GM19468 (cell line): ENCODE data around the gene RAB20.
"Not testable (repeated sequence)": the region's sequence is repeated elsewhere in the genome, so short reads cannot be mapped to it uniquely, and the experiment has no call there.

Experiments used
- ATAC-seq: cut with Tn5 transposase; IDR thresholded peaks from one replicate; pipeline ENCODE4 v1.9.1; 2021; ENCODE audit warnings: mild to moderate bottlenecking, moderate library complexity, moderate number of reproducible peaks; ENCODE audit not compliant: unreplicated experiment; ENCODE audit errors: extremely low read depth

Gene RAB20

DNA sequence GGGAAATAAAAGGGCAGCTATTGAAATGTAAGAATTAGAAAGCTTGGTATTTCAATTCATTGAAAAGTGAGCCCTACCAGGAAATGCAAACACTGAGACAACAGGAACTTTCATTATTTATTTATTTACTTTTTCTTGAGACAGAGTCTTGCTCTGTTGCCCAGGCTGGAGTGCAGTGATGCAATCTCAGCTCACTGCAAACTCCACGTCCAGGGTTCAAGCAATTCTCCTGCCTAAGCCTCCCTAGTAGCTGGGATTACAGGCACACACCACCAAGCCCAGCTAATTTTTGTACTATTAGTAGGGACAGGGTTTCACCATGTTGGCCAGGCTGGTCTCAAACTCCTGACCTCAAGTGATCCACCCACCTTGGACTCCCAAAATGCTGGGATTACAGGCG is 29.3 kb downstream of the RAB20 start:
- not testable (repeated sequence) for ATAC-seq

DNA sequence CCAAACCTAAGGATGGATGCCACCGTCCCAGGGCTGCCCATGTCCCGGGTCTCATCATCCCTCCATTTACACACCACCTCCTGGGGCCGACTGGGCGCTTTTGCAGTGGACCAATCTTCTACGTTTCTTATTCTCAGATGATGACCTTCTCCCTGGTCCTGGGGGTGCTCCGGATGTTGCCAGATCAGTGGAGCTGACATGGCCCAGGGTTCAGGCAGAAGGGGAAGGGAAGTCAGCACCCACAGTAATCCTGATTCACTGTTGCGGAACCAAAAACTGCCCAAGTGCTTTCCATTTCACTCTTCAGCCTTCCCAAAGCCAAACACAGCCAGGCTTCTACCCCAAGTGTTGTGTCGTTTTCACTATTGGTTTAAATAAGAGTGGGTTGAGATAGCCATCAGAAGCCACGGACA is 29.8 kb downstream of the RAB20 start:
- no peak for ATAC-seq

DNA sequence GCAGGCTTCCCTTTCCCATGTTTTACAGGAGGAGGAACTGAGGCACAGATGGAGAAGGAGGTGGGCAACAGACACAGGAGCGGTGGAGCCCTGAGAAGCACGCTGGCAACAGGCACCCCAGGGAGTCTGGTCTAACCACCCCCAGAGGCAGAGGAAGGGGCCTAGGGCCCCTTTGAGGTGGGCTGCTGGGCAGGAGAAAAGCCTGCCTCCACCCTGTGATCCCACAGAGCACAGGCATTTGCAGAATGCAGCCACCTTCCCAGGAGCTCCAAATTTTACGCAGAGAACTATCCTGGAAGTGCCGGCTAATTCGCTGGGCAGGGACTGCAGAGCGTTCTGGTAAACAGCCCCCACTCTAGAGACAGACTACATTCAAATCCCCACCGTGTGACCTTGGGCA is 30.4 kb downstream of the RAB20 start:
- ATAC-seq, result no peak

DNA sequence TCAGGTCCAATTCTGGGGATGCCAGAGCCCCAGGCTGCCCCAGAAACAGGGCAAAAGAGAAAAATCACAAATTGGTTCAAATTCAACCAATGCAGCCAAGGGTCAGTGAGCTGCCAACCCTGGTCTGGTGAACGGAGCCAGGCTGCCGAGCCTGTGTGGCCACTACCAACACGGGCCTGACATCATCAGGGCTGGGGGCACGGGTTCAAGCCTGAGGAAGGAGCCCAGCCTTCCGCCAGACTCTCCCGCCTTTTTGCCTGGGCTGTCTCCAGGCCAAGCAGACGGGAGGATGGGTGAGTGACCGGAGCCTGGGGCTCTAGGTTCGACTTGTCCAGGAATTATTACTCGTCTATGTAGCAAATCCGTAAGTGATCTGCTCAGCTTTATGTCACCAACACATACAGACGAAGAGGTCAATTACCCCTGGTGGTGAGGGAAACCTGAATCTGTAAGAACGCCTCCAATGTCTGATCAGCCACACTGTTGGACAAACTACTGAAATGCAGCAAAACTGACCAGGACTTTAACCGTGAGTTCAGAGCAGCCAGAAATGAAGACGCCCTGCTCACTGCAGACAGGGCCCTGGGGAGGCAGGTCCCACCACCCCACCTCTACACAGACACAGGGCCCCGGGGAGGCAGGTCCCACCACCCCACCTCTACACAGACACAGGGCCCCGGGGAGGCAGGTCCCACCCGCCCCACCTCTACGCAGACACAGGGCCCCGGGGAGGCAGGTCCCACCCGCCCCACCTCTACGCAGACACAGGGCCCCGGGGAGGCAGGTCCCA is 31.8 kb downstream of the RAB20 start:
- ATAC-seq, result no peak

DNA sequence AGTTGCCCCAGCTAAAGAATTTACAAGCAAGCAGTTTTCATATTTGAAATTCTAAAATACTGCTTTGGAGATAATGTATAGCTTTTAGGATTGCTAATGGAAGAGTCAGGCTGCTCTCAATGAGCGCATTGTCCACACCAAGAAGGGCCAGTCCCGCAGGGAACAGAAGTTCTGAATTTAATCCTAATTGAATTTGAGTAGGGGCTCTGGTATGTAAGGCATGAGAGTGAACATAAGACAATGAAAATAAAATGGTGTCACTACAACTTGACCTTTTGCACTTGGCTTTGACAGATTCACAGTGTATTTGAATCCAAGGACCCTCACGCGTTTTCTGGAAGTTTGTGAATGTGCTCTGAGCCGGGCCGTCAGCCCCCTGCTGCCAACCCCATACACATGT is 32.6 kb downstream of the RAB20 start:
- ATAC-seq, result no peak

DNA sequence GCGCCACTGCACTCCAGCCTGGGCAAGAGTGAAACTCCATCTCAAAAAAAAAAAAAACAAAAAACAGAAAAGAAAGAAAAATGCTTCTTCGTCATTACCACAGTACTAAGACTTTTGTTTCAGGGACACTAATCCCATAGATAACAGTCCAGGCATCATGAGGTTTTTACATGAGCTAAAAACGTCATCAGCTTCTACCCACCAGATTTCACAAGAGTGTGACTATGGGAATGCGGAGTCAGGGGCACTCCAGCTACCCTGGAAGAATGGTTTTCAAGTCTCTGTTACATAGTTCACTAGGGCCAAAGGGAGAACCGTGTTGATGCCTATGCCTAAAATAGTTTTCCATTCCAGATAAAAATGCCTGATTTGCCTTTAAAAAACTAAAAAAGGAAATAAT is 33.2 kb downstream of the RAB20 start:
- ATAC-seq, result no peak

DNA sequence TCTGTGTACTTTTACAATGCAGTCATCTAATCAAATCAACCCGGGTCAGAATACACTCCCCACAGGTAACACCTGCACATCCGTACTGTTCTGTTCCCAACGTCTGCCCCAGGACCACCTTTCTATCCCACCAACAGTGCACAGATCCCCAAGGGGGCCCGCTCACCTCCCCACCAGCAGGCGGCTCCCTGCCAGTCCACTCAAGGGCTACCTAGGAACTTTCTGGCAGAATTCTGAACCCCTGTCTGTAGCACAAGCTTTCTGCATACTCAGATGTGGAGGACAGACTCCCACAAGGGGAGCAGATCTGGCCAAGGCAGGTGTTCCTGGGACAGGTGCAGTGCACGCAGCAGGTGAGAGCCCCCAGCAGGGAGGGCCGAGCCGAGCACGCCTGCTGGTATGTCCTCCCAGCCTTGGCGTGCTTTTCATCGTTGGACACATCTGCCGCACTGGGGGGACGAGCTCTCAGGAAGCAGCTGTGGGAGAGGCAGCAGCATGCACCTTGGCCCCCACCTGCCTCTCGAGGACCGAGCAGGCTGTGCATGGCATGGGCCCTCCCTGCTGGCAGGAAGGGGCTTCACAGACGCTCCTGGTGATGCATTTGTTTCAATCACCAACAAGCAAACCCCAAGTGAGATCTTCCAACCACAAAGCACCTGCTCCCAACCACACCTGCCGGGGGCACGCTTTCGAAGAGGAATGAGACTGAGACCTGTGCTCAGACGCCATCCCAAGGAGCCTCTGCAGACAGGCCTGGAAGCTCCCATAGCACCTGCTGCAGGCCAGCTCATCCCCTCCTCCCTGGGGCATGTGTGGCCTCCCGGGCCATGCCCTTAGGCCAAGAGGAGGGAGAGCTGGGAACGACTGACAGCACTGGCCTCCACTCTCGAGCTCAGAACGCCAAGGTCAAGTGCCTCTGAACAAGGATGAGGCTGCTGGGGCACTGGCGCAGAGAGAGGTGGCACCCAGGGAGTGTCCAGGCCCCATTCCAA is 35.9 kb downstream of the RAB20 start:
- peak; percentile 82 for ATAC-seq

DNA sequence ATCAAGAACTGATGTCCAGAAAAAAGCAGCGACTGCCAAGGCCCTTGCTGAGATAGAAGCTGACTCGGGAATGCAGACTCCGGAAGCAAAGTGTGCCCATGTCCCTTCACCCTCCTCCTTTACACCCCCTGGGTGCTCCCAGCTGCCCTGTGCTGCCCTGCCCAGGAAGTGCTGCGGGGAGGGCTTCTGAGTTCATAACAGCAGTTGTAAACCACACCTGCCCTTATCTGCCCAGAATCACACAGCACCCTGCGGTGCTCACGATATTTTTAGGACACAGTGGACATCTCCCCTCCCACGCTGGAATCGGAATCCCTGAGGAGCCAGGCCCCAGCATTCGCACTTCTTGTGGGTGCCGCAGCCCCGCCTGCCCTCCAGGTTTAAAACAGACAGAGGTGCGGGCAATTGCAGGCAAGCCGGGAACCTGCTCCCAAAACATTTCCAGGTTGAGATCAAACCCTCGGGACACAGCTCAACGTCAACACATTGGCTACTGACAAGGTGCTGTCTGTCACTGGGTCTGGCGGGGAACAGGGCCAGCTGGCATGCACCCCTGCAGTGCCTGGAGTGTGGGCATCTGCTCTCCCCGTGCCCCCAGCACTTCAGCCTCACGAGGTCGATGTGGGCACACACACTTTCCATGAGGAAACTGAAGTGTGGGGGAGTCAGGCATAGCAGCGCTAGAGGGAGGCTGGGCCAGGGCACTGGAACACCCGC is 36.8 kb downstream of the RAB20 start:
- no peak for ATAC-seq

DNA sequence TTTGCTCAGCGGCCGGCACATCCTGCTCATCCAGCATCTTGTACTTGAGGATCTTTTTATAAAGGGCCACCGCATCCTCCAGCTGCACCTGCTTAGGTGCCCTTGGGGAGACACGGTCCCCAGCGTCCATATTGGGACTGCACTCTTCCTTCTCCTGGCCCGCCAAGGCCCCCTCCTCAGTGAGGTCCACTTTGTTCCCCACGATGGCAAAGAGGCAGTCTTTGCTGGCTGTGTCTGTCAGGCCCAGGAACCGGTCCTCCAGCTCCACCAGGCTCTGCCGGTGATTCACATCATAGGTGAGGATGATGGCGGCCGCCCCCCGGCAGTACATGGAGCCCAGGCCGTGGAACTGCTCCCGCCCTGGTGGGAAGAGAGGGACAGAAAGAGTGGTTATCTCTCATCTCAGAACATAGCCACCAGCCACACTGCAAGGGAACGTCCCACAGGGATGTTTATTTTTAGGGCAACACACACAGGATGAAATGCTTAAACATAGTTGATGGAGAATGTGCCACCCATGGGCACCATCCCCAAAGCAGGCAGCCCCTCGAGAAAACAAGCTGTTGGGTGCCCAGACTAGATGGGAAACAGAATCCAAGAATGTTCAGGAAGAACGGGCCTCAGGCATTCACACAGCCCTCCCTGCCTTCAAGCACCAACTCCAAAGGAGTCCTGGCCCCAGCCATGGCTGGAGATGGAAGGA is 37.5 kb downstream of the RAB20 start:
- no peak for ATAC-seq

DNA sequence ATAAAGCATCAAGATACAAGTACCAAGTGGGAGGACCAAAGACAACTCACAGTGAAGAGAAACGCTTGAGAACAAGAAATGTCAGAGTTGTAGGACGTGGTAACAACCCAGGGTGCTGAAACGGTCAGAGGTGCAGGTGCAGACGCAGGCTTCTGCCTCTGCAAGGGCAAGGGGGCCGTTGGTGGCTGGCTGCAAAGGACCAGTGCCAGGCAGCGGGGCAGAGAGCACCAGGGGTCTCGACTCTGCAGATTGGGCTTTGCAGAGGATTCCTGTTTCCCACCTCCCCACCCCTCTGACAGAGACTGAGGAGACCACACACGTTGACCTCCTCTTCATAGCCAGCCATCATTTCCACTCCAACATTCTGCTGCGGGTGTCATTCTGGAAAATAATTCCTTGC is 38.3 kb downstream of the RAB20 start:
- no peak for ATAC-seq

DNA sequence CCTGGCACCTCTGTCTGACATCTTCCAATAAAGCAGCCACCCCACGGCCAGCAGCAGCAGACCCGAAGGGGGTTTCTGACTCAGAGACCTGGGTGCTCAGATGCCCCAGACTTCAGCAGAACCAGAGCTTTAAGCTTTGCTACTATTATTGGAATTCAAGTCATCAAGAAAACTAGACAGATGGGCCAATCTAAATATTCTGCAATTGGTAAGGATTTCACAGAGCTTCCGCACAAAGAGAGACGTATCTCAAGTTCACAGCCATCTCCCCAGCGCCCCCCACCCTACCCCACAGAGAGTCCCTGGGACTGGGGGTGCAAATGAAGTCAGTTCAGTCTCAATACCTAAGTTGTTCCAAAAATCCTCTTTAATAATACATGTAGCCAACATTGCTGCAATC is 38.8 kb downstream of the RAB20 start:
- ATAC-seq, result no peak

DNA sequence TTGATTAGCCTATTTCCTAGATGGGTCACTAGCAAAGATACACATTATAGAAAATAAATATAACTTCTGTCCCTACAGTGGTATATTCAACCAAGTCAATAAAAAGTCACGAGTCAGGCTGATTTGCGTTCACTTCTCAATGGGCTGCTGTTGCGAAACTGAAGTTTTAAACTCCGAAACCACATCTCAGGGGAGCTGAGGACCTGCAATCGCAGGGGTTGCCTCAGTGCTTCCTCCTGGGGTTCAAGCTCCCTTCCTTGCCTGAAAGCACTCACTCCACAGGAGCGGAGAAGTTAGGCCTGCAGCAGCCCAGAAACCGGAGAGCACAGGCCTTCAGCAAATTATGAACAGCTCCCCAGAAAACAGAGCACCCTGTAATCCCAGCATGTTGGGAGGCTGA is 39.6 kb downstream of the RAB20 start:
- no peak for ATAC-seq

DNA sequence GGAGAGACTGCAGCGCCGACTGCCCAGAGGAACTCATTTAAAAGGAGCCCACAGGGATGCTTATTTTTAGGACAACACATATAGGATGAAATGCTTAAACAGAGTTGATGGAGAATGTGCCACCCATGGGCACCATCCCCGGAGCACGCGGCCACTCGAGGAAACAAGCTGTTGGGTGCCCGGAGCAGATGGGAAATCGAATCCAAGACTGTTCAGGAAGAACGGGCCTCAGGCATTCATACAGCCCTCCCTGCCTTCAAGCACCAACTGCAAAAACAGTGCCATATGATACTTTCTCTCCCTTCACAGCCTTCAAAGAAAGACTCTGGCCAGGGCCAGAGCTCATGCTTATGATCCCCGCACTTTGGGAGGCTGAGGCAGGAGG is 40.2 kb downstream of the RAB20 start:
- no peak for ATAC-seq

DNA sequence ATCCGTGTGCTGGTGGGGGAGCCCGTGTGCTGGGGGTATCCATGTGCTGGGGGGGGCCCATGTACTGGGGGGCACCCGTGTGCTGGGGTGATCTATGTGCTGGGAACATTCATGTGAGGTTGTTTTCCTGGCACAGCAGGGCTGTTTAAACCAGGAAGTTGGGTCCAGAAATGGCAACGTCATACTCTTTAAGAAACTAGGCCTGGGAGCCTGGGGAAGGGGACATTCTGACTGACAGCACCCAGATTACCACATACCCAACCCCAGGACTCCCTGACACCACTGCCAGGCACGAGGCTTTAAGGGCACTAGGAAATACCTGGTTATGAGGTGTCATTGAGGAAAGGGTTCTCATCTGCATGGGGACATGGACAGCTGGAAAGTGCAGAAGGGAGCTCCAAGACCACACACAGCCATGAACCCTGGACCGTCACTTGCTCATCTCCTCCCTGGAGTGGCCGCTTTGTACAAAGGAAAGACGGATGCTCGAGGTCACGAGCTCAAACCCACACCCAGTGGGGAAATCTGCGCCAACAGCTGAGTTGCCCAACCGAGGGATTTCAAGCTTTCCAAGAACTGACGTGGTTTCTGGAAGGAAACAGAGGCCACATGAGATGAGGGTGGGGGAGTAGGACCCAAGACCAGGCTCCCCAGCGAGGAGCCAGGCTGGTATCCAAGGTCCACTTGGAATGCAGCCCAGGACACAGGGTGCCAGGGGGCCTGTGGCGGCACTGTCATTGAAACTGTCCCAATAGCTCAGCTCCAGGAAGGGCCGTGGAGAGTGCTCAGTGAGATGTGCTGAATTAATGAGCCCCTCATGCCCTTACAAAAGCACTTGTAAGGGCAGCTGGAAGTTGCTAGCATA is 40.9 kb downstream of the RAB20 start:
- ATAC-seq, result no peak

DNA sequence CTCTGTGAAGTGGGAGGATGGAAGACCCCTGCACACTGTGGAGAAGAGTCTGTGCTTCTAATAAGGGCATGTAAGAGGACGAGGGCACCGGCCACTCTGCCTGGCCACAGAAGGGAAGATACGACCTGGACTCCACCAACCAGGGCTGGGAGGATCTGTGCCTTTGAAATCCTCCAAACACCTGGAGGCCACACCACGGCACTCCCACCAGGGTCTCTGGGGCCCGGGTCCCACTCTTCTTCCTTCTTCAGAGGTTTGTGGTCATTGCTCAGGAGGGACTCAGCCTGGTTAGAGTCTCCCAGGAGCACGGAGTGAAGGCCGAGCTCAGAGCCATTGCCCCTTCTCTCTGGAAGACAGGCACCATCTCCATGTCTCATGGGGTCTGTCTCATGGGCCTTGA is 42.0 kb downstream of the RAB20 start:
- no peak for ATAC-seq

DNA sequence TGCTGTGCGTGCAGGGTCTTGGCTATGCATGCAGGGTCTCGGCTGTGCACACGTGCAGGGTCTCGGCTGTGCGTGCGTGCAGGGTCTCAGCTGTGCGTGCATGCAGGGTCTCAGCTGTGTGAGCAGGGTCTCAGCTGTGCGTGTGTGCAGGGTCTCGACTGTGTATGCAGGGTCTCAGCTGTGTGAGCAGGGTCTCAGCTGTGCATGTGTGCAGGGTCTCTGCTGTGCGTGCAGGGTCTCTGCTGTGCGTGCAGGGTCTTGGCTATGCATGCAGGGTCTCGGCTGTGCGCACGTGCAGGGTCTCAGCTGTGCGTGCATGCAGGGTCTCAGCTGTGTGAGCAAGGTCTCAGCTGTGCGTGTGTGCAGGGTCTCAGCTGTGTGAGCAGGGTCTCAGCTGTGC is 42.5 kb downstream of the RAB20 start:
- no peak for ATAC-seq

DNA sequence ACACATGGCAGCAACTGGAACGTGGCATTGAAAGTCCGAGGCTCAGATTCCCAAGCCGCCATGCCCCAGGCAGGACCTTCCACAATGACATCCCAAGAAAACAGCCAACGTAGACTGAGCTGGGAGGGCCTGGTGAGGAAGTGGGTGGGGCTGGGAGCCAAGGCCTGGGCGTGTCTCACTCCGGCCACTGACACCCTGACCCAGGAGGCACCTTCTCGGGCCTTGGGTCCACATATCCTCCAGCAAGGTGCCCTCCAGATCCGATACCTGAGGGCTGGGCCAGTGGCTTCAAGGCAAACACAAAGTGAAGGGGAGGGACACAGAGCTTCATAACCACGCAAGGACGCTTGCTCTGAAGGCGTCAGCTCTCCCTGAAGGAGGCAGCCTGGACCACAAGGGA is 43.0 kb downstream of the RAB20 start:
- no peak for ATAC-seq

DNA sequence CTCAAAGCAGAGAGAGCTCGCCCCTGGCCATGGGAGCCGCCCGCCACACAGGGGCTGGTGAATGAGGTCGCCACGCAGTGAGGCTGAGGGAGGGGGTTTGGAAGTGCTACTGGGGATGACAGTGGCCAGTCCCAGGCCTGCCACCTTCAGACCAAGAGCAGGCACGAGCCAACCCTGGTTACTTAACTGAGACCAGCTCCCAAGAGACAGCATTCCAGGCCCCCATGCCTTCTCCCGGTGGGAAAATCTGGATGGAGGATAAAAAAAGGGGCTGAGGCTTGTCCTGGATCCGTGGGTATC is 43.3 kb downstream of the RAB20 start:
- no peak for ATAC-seq

DNA sequence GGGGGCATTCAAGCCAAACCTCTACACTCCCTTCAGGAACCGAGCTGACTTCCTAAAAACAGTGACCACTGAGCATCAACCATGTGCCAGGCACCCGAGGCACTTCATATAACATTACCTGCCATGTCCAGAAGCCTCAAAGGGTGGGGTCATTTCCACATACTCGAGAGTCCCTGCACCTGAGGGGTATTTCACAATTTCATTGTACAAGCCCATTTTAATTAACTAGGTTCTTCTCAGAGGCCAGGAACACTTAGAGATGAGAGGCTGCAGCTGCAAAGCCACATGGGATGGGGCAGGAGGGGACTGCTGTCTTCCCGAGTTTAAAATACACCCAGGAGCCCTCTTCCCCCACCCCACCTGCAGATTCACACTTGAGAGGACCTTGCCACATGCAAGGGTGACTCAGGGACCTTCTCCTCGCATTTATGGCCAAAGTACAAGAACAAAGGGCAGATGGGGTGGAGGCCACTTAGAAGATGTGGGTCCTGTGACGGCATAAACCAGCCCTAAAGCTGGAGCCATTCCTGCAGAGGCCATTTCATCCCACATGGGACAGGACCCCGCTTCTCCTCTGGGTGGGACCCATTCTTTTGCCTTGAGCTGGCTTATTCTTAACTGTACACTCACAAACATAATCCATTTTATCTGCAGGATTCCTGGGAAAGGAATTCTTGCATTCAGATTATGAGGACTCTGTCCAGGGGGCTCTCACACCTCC is 43.9 kb downstream of the RAB20 start:
- ATAC-seq, result no peak
